Activated T-cell treated with anti-CD3 and anti-CD28 coated beads for 48 hours (primary cell): Measurements from ENCODE around the gene CDCA5.
"Not testable (repeated sequence)": the region's sequence is repeated elsewhere in the genome, so short reads cannot be mapped to it uniquely, and the experiment has no call there.

Experiments
- DNase-seq: peaks from one replicate; pipeline ENCODE4 v3.0.0-alpha.2; 2020; ENCODE audit warnings: low read depth

Gene CDCA5

DNA sequence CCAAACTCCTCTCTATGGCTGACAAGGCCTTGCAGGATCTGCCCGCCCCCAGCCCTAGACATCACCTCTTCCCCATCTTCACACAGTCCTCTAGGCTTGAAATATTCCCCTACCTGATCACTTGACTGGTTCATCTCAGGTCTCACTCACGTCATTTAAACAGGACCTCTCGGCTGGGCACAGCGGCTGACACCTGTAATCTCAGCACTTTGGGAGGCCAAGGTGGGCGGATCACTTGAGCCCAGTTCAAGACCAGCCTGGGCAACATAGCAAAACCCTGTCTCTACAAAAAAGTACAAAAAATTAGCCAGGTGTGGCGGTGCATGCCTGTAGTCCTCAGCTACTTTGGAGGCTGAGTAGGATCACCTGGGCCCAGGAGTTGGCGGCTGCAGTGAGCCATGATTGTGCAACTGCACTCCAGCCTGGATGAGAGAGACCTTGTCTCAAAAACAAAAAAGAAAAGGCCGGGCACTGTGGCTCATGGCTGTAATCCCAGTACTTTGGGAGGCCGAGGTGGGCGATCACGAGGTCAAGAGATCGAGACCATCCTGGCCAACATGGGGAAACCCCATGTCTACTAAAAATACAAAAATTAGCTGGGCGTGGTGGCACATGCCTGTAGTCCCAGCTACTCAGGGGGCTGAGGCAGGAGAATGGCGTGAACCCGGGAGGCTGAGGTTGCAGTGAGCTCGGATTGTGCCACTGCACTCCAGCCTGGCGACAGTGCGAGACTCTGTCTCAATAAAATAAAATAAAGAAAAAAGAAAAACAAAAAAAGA is 35.2 kb upstream of the CDCA5 start:
- DNase-seq, result not testable (repeated sequence)

DNA sequence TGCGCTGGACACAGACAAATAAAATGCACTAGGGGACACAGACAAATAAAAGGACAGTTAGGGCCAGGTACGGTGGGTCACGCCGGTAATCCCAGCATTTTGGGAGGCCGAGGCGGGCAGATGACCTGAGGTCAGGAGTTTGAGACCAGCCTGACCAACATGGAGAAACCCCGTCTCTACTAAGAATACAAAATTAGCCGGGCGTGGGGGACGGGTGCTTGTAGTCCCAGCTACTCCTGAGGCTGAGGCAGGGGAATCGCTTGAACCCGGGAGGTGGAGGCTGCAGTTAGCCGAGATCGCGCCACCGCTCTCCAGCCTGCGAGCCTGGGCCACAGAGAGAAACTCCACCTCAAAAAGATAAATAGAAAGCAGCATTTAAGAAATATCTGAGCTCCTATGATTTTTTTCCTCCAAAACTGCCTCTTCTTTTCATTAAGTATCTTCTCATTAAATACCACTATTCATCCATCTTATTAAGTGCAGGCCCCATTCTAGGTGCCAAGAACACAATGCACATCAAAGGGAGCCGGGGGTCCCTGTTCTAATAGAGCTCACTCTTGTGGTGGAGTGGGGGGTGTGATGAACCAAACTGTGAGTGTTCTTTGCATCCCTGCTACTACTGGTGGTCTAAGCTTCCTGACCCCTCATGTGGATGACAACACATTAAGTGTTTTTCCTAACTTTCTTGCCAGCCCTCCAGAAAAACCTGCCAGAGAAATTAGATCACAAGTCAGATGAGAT is 34.4 kb upstream of the CDCA5 start:
- no peak for DNase-seq

DNA sequence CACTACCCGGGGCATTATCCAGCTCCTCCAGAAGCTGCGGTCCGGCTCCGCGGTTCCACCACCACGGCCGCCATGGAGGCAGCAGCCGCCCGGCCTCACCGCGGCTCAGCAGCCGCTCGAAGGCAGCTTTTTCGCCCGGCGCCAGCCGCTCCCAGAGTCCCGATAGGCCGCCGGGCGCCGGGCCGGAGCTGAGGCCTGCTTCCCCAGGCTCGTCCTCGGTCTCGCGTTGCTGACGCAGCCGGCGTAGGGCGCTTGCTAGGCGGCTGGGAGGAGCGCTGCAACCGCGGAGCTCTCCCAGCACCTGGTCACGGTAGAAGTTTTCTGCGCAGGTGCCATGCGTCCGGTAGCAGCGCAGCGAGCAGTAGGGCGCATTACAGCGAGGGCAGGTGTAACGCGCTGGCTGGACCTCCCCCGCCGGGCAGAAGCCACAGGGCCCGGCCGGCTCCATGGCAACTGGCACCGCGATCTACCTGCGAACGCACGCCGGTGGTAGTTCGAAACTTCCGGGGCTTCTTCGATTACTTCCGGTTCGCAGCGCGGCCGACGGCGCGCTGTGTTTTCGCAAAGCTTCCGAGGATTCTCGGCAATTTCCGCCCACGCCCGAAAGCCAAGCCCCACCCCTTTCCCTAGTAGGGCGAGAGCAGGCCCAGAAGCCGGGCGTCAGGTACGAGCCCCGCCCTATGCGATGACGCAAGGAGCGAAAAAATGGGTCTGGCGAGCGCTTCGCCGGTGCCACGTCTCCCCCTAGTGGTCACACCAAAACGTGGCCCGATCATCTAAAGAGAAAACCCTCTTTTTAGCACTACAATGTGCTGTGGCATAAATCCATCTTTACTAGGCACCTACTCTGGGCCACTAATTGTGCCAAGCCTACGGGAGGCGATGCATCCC is 33.6 kb upstream of the CDCA5 start, which contains the start of gene ZNHIT2:
TSS of gene ZNHIT2 (minus strand) at position 496 of the 891 bp plus-strand sequence. CDS start at position 448, 48 bp downstream.
- peak; percentile 100 for DNase-seq

DNA sequence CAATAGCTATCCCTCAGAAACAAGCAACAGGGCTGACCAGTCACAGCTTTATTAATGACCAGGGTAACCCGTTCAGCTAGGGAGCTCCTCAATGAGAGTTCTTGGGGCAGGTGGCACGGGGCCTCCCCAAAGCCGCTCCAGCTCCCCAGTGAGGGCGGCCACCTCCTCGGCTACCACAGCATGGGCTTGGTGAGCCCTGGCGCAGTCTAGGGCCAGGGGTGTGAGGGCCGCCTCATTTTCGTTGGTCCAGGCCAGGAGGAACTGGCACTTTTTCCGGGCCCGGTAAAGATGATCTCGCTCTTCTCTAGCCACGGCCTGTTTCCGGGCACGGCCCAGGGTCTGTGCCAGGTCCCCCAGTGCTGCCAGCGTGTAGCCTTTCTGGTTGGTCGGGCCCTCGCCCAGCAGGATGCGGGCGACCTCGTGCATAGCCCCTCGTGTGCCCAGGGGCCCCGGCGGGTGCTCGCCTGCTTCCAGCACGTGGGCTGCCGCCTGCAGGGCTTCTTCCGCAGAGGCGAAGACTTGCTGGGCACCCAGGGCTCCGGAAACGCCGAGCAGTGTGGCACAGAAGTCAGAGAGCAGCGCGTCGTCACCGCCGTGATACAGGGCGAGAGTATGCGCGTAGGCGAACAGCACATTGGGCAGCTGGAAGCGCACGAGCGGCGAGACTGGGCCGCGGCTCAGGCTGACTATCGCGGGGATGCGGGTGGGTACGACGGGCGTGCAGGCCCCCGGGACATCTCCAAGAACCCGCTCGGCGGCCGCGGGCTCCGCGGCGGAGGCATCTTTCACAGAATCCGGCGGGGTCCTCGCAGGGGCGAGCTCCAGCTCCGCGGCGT is 32.7 kb upstream of the CDCA5 start:
- peak; percentile 67 for DNase-seq

DNA sequence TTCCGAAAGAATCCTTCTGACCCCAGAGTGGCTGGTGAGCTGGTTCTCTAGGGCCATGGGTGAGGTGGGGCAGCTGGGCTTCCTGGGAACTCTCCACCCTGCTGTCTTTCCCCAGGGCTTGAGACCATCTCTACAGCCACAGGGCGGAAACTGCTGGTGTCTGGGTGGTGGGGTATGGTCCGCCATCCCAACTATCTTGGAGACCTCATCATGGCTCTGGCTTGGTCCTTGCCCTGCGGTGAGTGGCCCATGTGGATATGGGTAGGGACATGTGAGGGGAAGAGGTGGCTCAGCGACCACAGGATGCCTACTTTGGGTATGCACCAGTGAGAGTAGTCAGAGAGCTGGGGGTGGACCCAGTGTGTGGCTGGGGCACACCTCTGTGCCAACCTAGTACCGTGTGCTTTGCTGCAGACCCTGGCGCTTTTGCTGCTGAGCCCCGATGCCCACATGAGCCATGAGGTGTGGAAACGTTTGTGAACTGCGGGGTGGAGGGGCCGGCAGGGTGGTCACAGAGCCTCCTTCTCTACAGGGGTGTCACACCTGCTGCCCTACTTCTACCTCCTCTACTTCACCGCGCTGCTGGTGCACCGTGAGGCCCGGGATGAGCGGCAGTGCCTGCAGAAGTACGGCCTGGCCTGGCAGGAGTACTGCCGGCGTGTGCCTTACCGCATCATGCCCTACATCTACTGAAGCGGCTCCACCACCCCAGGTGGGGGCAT is 31.7 kb upstream of the CDCA5 start:
- no peak for DNase-seq

DNA sequence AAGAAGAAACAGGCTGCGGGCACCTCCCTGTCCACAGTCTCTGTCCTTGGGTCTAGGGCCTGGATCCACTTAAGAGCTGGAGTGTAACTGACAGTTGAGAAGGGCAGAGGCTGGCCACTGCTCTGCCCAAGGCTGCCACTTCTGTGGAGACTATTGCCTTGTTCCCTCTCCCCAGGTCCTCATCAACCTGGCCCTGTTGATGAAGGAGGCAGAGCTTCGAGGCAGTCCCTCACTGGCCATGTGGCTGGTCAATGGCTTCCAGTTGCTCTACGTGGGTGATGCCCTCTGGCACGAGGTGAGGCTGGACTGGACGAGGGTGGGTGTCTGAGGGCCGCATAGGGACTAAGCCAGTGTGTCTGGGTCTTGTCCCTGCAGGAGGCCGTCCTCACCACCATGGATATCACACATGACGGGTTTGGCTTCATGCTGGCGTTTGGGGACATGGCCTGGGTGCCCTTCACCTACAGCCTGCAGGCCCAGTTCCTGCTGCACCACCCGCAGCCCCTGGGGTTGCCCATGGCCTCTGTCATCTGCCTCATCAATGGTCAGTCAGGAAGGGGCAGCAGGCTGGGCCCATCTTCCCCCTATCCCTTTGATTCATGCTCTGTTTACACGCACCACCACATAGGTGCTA is 30.8 kb upstream of the CDCA5 start:
- no peak for DNase-seq

DNA sequence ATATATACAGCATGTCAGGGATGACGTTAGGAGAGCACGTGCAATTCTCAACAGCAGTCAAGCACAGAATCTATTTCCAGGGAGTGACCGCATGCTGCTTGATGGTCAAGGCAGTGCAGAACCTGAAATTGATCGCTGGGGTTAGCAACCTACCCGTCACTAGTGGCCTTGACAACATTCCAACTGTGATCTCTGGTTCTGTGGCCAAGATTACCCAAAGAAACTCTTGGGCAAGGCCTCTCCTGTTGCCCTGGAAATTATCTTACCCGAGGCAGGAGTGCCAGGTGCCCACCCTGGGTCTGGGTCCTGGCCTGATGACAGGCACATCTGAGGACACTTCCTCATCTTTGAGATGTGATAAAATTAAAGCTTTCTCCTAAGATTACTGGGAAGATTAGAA is 30.0 kb upstream of the CDCA5 start:
- no peak for DNase-seq

DNA sequence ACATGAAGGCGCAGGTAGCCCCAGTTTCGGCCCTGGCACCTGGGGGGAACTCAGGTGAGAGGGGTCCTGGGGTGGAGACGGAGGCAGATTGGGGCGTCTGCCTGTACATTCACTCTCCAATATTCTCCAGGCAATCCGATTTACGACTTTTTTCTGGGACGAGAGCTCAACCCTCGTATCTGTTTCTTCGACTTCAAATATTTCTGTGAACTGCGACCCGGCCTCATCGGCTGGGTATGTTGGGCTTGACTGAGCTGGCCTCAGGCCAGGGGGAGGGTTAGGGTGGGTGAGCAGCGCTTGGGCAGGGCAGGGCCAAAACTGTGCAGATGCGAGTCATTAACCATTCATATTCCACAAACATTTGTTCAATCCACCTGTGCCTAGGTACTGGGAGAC is 29.5 kb upstream of the CDCA5 start:
- no peak for DNase-seq

DNA sequence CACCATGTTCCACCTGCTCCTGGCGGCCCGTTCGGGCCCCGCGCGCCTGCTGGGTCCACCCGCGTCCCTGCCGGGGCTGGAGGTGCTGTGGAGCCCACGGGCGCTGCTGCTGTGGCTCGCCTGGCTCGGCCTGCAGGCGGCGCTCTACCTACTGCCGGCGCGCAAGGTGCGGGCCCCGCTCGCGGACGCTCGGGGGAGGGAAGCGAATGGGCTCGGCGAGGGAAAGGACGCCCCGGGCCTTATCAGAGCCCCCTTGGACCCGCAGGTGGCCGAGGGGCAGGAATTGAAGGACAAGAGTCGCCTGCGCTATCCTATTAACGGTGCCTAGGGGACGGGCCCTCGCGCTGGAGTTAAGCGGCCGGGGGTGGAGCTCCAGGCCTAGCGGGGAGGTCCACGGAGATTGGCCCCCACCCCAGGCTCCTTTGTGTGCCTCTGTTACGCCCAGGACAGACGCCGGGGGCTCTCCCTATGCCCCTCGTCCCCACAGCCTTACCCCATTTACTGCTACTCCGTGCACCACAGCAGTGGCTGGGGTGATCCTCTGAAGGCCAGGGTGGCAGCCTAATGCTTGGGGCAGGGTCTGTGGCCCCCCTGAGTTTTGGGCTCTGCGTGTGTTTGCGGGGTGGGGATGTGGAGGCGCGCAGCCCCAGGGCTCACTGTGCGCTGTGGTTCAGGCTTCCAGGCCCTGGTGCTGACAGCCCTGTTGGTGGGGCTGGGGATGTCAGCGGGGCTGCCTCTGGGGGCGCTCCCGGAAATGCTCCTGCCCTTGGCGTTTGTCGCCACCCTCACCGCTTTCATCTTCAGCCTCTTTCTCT is 28.9 kb upstream of the CDCA5 start:
- DNase-seq, result peak; percentile 74

DNA sequence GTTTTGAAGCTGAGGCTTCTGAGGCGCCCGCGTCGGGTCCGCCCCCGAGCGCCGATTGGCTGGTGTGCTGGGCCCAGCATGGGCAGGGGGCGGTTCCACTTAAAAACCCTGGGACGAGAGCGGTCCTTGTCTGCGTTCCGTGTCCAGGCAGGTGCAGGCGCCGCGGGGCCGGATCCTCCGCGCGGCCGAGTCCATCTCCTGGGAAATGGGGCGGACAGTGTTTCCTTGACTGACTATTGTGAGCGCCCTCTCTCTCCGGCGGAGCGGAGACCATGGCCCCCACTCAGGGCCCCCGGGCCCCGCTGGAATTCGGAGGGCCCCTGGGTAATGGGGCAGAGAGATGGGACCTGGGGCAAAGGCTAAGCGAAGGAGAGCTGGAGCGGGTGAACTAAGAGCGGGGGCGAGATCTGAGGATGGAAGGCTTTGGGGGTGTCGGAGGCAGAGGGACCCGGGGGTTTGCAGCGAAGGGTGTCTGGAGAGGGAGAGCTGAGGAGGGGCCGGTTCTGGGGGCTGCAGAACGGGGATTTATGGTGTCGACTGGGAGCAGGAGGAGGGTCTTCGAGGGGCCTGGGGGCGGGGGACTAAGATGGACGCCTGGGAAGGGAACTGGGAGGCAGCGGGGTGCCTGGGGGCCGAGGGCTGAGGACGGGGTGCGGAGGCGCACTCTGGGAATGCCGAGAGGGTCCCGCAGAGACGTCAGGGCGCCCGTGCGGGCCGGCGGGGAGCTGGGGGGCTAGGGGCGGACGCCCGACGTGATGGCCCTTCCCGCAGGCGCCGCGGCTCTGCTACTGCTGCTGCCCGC is 28.1 kb upstream of the CDCA5 start, which contains the start of gene TM7SF2:
TSS of gene TM7SF2 (plus strand) at position 129 of the 802 bp plus-strand sequence. CDS start at position 273, 144 bp downstream.
- DNase-seq, result peak; percentile 92

DNA sequence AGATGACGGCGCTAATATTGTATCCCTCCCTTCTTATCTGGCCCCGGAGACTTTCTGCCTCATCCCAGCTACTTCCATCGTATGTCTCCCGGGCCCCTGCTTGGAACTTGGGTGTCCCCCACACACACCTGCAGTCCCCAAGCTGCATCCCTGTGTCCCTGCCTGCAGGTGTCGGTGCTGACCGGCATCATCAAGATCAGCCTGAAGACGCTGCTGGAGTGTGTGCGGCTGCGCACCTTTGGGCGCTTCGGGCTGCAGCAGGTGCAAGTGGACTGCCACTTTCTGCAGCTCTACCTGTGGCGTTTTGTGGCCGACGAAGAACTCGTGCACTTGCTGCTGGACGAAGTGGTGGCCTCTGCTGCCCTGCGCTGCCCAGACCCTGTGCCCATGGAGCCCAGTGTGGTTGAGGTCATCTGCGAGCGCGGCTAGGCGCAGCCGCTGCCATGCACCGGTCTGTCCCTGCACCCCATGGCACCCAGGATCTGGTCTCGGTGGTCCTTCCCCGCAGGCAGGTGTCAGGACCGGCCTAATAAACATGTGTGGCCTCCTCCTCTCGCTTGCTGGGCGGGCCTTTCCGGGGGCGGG is 27.4 kb upstream of the CDCA5 start:
- no peak for DNase-seq

DNA sequence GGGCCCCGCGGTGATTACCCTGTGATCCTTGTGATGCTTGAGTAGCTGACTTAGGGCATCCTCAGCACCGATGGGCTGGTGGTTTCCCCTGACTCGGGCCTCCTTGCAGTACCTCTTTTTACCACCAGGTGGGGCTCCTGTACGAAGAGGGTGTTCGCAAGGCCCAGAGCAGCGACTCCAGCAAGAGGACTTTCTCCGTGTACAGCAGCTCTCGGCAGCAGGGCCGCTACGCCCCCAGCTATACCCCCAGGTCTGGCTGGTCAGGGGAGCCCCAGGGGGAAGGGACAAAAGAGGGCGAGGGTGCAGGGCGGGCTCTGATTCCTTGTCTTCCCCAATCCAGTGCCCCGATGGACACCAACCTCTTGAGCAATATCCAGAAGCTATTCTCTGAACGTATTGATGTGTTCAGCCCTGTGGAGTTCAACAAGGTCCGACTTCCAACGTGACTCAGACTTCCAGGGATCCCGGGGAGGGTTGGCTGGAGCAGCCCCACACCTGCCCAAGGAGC is 26.6 kb upstream of the CDCA5 start:
- peak; percentile 92 for DNase-seq

DNA sequence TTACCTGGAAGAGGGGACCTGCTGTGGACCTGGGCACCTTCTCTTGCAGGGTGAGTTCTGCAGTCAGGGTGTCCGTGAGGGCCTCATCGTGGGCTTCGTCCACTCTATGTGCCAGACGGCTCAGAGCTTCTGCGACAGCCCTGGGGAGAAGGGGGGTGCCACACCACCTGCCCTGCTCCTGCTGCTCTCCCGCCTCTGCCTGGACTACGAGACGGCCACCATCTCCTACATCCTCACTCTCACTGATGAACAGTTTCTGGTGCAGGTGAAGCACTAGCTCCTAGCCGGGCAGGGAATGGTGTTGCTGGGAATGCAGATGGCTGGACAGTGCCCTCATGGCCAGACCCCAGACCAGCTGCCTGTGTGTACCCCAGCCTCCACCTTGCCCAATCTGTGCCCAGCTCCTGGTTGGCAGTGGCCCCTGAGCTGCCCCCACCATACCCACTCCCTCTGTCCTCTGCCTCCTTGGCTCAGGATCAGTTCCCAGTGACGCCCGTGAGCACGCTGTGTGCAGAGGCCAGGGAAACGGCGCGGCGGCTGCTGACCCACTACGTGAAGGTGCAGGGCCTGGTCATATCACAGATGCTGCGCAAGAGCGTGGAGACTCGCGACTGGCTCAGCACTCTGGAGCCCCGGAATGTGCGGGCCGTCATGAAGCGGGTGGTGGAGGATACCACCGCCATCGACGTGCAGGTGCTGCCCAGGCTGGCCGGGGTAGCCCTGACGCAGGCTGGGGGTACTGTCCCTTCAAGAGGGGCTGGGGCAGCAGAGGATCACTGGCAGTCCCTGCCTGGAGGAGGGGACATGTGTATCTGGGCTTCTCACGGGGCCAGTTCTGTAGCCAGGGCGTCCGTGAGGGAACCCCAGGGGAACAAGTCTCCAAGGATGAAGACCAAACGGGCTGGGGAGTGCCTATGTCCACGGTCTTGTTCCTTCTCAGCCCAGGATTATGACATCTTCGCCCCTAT is 25.7 kb upstream of the CDCA5 start:
- DNase-seq, result no peak

DNA sequence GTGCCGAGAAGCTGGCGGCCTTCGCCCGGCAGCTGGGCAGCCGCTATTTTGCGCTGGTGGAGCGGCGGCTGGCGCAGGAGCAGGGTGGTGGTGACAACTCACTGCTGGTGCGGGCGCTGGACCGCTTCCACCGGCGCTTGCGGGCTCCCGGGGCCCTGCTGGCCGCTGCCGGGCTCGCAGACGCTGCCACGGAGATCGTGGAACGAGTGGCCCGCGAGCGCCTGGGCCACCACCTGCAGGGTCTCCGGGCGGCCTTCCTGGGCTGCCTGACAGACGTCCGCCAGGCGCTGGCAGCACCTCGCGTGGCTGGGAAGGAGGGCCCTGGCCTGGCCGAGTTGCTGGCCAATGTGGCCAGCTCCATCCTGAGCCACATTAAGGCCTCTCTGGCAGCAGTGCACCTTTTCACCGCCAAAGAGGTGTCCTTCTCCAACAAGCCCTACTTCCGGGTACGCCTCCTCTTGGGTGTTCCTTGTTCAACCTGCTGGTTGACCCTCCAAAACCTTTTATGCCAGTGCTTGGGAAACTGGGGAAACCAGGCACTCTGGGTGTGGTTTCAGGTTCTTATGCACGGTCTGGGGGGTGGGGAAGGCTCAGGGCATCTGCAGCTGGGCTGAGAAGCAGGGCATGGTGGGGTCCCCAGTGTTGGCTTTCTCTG is 24.8 kb upstream of the CDCA5 start:
- DNase-seq, result no peak

DNA sequence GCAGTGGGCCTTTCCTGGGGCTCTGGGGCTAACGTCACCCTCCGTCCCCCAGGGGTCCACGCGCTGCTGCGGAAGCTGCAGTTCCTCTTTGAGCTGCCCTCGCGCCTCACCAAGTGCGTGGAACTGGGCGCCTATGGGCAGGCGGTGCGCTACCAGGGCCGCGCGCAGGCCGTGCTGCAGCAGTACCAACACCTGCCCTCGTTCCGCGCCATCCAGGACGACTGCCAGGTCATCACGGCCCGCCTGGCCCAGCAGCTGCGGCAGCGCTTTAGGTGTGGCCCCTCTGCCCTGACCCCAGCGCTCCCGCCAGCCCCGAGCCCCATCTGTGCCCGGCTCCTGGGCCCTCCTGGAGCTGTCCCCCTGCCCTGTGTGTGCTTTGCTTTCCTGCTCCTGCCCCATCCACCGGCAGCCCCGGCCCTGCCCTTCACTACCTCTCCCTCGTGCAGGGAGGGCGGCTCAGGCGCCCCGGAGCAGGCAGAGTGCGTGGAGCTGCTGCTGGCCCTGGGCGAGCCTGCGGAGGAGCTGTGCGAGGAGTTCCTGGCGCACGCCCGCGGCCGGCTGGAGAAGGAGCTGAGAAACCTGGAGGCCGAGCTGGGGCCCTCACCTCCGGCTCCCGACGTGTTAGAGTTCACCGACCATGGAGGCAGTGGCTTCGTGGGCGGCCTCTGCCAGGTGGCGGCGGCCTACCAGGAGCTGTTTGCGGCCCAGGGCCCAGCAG is 24.1 kb upstream of the CDCA5 start:
- DNase-seq, result no peak
